NCI-H524 treated with DMSO at 0.1 percent for 48 hours (cell line): ENCODE data around the gene FCHO1.

ENCODE experiments used
- DNase-seq: peaks from one replicate; lab custom pipeline; 2025; lab: John Stamatoyannopoulos, UW

The FCHO1 gene

DNA sequence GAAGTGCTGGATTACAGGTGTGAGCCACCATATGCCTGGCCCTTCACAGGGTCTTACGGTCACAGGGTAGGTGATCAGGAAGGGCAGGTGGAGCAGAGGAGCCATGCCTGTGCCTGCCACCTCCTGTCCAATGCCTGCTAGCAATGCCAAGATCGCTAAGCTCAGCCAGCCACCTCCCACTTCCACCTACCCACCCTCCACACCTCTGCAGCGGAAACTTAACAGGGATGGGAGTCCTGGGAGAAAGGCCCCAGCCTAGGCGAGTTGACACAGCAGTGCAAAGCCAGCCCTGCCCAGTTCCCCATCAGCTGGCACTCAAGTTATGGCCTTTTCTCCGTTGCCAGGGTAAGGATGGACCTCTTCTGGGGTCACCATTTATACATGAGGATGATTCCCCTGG, 15.9 kb upstream of the FCHO1 start:
- no peak for DNase-seq

GRCh38 chr19:17737690-17738153, 13.6 kb upstream of the FCHO1 start:
- DNase-seq = no peak

DNA sequence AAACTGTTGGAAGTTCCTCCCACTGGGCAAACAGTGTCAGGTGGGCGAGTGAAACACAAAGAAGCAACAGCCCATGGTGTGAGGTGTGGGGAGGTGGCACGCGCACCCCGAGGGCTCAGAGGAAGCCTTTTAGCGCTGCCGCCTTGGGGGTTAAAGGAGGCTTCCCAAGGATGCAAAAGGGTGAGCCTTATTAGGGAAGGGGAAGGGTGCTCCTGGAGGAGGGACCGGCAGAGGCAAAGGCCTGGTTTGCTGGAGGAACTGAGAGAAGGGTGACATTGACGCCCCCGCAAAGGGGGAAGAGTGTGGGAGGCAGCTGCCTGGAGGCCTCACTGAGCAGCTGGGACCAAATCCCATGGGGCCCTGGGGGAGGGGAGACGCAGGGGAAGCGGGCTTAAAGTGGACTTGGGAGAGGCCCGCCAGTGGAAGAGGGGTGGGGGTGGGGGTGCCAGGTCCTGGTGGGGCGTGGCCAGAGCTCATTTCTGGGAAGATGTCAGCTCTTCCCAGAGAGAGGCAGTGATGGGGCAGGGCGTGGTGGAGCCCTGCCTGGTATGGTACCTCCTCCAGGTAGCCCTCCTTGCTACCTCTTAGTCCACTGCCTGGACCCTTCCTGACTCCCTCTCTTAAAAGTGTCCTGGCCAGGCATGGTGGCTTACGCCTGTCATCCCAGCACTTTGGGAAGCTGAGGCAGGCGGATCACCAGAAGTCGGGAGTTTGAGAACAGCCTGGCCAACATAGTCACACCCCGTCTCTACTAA, 12.0 kb upstream of the FCHO1 start:
- peak; percentile 51 for DNase-seq

DNA sequence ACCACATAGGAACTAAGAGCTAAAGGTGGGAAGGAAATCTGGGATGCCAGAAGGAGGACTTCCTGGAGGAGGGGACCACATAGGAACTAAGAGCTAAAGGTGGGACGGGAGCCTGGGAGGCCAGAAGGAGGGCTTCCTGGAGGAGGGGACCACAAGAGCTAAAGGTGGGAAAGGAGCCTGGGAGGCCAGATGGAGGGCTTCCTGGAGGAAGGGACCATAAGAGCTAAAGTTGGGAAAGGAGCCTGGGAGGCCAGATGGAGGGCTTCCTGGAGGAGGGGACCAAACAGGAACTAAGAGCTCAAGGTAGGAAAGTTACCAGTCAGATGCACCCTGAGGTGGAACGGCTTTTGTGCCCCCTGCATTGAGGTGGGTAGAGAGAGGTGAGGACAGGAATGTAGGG, 9.8 kb upstream of the FCHO1 start:
- DNase-seq = no peak

DNA sequence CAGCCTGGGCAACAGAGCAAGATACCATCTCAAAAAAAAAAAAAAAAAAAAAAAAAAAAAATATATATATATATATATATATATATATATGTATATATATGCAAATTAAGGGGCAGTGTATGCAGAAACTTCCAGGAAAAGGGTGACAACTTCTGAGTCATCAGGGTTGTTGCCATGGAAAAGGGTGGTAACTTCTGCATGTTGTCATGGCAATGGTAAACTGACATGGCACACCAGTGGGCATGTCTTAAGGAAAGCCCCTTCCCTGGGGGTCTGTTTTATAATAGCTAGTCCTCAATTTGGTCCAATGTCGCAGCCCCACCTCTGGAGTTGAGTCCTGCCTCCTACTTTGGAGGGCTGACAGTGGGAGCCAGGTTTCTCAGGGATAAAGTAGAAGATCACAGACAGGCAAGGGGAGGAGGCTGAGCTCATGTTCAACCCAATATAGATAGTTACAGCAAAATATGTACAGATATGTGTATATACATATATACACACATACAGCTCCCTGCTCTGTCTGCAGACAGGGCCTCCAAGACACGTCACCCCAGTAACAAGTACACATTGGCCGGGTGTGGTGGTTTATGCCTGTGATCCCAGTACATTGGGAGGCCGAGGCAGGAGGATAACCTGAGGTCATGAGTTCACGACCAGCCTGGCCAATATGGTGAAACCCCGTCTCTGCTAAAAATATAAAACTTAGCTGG, 7.2 kb upstream of the FCHO1 start:
- DNase-seq = no peak

DNA sequence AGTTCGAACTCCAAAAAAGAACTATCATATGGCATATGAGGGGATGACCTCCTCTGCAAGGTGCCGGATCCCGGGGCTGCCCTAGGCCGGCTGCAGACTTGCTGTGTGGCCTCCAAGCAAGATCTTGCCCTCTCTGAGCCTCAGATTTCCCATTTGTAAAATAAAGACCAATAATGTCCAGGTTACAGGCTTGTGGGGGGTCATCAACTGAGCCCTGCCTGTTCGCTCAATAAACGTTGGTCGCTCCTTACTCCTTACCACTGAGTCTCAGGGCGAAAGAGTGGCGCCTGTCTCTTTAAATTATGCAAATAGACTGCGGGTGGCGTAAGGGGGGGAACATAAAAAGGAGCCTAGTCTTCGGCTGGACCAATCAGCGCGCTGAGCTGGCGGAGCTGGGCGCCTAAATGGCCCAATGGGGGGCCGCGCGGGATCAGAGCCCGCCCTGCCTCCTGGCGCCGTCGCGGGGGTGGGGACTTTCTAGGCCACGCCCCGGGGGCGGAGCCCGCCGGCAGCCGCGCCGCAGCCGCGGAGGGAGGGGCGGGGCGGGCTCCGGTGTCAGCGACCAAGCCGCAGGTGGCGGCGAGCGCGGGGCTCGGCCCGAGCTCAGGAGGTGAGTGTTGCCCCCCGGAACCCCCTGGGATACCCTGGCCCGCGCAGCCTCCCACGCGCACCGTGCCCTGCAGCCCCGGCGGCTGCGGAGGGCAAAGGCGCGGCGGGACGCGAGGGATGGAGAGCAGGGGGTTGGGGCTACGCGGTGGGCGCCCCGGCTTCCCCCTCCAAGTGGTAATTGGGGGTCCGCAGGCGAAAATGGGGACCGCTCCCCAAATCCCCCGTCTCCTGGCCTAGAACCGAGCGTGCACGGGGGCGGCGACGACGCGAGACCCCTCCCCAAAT, 3.8 kb upstream of the FCHO1 start:
- DNase-seq = peak; percentile 86

DNA sequence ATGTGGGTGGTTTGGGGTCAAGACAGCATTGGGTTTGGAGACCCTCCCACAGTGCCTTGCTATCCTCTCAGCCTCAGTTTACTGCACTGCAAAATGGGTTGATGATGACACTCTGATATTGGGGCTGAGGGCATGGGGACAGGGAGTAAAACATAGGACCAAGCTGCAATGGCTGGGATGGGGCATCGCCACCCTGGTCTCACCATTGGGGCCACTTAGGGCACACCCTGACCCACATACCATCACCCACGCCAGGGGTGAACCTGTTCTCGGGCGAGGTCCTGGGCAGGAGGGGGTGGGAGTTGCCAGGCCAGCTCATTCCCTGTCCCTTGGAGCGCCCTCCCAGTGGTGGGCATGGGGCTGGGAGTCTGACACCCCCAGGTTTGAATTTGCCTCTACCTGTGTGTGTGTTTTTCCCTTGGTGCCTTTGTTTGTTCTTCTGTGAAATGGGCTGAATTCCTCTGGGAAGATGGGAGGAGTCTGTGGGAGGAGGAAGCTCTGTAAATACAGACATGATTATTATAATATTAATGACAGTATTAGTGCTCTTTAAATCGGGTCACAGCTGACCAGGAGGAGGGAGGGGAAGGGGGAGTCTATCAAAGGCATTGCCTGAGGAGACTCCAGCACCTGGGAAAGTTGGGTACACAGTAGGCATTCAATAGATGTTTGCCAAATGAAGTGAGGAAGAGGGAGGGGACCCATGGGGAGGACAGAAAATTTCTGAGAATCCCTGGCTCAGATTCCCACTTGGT, 2.2 kb upstream of the FCHO1 start:
- DNase-seq = no peak

GRCh38 chr19:17749912-17750317, 1.4 kb upstream of the FCHO1 start:
- DNase-seq = no peak

- DNase-seq = no peak
These were observed 616 bp downstream of the FCHO1 start for GRCh38 chr19:17751912-17752273.

DNA sequence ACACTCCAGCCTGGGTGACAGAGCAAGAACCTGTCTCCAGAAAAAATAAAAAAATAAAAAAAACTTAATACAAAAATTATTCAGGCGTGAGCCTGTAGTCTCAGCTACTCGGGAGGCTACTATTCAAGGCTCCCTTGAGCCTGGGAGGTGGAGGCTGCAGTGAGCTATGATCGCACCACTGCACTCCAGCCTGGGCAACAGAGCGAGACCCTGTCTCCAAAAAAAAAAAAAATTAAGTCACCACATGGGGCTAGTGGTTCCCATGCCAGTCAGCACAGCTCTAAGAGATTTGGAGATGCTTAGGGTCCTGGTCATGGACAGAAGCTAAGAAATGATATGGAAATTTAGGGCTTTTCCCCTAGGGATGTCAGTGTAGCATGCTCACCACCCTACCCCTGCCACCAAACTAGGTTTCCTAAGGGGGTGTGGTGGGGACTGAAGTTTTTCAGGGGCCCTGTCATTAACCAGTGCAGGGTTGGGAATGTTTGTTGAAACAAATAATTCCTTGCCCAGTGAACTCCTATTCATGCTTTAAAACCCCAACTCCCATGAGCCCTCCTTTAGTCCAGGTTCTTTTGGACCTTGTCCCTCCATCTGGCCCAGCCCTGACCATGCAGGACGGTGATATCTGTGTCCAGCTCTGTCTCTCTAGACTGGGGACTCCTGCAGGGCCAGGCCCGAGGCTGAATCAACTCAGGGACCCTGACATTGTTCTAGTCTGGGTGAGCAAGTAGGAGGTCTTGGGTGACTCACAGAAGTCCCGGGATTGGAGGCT, 1.8 kb downstream of the FCHO1 start:
- no peak for DNase-seq

- peak; percentile 46 for DNase-seq
These were observed 2.7 kb downstream of the FCHO1 start for GRCh38 chr19:17753976-17754375.

DNA sequence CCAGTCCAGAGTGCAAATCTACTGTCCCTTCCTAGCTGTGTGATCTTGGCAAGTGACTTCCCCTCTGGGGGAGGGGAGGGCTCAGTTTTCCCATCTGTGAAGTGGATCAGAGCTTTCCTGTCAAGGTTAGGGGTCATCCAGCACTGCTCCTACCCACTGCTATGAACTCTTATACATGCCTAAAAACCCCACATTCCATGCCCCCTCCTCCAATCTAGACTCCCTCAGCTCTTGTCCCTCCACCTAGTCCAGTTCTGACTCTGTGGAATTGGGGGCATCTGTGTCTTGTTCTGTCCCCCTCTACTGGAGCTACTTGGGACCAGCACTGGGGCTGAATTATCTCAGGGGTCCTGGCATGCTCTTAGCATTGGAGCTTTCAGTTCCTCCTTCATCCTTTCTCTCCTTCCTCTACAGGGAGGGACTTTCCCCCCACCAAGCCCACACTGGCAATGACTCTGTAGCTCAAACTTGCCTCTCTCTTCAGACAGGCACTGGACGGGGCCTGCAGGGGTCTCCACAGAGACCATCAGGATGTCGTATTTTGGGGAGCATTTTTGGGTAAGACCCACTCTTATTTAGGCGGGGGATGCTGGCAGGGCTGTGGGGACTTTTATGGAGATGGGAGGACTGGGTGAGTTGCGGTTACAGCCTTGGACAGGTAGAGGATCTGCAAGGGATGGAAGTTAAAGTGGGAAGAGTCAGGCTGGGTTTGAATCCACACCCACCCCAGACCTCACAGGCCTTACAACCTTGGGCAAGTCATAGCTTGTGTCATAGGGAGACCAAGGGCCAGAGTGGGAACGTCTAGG, 3.6 kb downstream of the FCHO1 start:
- no peak for DNase-seq

DNA sequence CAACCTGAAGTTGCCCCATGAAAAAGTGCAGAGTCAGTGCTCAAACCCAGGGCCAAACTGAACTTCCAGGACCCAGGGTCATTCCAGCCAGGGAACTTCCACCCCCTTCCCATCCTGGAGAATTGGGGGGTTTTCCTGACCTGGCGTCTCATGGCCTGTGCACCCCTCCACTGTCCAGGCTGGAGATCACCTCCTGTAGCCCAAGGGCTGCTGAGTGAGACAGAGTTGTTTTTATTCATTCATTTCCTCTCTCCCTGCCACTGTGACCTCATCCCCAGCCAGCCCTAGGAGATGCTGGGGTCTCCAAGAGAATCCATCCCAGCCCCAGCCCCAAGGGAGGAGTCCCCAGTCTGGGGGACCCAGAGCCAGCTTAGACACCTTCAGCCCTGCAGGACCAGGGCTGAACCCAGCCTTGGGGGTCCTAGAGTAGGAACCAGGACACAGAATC, 4.2 kb downstream of the FCHO1 start:
- DNase-seq = no peak

- peak; percentile 64 for DNase-seq
These were observed 4.8 kb downstream of the FCHO1 start for GRCh38 chr19:17755977-17756670.

DNA sequence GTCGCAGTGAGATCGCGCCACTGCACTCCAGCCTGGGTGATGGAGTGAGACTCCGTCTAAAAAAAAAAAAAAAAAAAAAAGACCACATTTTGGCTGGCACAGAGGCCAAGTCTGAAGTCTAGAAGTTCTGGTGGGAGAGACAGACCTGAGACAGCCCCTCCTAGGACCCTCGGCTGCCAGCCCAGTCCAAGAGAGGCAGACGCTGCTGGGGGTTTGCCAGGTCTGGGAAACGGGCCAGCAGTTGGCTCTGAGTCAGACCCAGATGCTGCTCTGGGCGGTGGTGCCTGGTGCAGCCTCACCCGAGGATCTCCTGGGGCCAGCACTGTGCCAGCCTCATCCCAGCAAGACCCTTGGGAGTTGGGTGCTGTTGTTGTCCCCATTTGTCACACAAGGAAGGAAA, 5.8 kb downstream of the FCHO1 start:
- DNase-seq = peak; percentile 16

DNA sequence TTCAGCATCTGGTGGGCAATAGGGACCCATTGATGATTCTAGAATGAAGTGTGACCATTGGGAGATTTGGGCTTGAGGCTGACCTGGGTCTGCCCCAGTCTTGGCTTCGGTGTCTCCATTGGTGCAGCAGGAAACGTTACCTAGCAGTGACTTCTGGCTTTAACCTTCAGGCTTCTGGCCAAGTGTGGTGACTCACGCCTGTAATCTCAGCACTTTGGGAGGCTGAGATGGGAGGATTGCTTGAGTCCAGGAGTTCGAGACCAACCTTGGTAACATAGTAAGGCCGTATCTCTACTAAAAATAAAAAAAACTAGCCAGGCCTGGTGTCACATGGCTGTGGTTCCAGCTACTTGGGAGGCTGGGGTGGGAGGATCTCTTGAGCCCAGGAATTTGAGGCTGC, 7.2 kb downstream of the FCHO1 start:
- no peak for DNase-seq

- DNase-seq = no peak
These were observed 9.9 kb downstream of the FCHO1 start for GRCh38 chr19:17761148-17761547.

DNA sequence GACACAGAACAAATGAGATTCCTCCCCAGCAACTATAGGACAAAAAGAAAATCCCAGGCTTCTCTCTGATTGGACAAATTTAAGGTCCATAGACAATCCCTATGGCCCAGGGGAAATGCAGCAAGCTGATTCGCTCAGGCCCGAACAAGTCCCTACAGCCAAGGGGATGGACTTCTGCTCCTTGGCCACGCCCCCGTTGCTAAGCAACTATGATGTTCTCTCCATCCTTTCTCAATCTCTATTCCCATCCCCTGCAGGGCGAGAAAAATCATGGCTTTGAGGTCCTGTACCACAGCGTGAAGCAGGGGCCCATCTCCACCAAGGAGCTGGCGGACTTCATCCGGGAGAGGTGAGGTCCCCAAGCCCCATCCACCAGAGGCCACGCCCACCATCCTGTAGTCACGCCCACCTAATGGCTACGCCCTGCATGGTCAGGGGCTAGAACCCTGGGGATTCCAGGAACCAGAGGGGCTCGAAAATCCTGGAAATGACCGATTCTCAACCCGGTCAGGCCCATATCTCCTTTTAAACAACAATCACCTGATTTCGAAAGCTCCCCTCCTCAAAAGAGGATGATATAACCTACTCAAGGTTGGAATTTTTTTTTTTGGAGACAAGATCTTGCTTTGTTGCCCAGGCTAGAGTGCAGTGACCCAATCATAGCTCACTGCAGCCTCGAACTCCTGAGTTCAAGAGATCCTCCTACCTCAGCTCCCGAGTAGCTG, 11.4 kb downstream of the FCHO1 start:
- peak; percentile 88 for DNase-seq

- no peak for DNase-seq
These were observed 13.1 kb downstream of the FCHO1 start for GRCh38 chr19:17764348-17764747.
